H9 (cell line): Measurements from ENCODE around the gene ZNF853. TPM values are rescaled to one million over a fixed set of nuclear protein-coding genes. Genes with fewer than 3 reads are reported as not detected.

Experiments
- DNase-seq: peaks from one replicate; pipeline ENCODE4 v3.0.0-alpha.2; 2017
- H2AFZ ChIP-seq: one replicate; pipeline ENCODE4 v1.6.1; 2013; ENCODE audit warnings: mild to moderate bottlenecking, low read length, control low read depth, moderate library complexity
- H2AK5ac ChIP-seq: 2 replicates; pipeline ENCODE4 v1.6.1; 2013; ENCODE audit warnings: low read length, control low read depth, mixed read lengths; ENCODE audit not compliant: insufficient read length
- H2BK120ac ChIP-seq: one replicate; pipeline ENCODE4 v1.6.1; 2013; ENCODE audit warnings: low read depth, mild to moderate bottlenecking, low read length, control low read depth, inconsistent platforms; ENCODE audit not compliant: poor library complexity, severe bottlenecking
- H2BK12ac ChIP-seq: 2 replicates; pipeline ENCODE4 v1.6.1; 2013; ENCODE audit warnings: low read length, control low read depth, mixed read lengths, low read depth; ENCODE audit not compliant: insufficient read length
- H2BK15ac ChIP-seq: 2 replicates; pipeline ENCODE4 v1.6.1; 2013; ENCODE audit warnings: low read depth, low read length, control low read depth
- H2BK20ac ChIP-seq: one replicate; pipeline ENCODE4 v1.6.1; 2013; ENCODE audit warnings: low read depth, mild to moderate bottlenecking, low read length, control low read depth, inconsistent platforms; ENCODE audit not compliant: poor library complexity, severe bottlenecking
- H2BK5ac ChIP-seq: 2 replicates; pipeline ENCODE4 v1.6.1; 2013; ENCODE audit warnings: low read length, control low read depth, mixed read lengths; ENCODE audit not compliant: insufficient read length
- H3K14ac ChIP-seq: 2 replicates; pipeline ENCODE4 v1.6.1; 2013; ENCODE audit warnings: low read length, control low read depth; ENCODE audit not compliant: insufficient read depth
- H3K18ac ChIP-seq: 2 replicates; pipeline ENCODE4 v1.6.1; 2013; ENCODE audit warnings: low read depth, mild to moderate bottlenecking, mixed read lengths, low read length, control low read depth; ENCODE audit not compliant: insufficient read length
- H3K23ac ChIP-seq: 2 replicates; pipeline ENCODE4 v1.6.1; 2013; ENCODE audit warnings: low read length, control low read depth, mixed read lengths, low read depth; ENCODE audit not compliant: insufficient read length
- H3K23me2 ChIP-seq: 2 replicates; pipeline ENCODE4 v1.6.1; 2013; ENCODE audit warnings: low read depth, mild to moderate bottlenecking, mixed read lengths, low read length, control low read depth; ENCODE audit not compliant: insufficient read length, poor library complexity, severe bottlenecking
- H3K27ac ChIP-seq: 2 replicates; pipeline ENCODE4 v1.5.1; 2013; ENCODE audit warnings: low read length, control low read depth, mixed read lengths, low read depth; ENCODE audit not compliant: insufficient read length
- H3K27me3 ChIP-seq: 2 replicates; pipeline ENCODE4 v1.6.1; 2013; ENCODE audit warnings: low read length, control low read depth, inconsistent platforms; ENCODE audit not compliant: insufficient read depth
- H3K4ac ChIP-seq: 2 replicates; pipeline ENCODE4 v1.6.1; 2013; ENCODE audit warnings: low read depth, mild to moderate bottlenecking, control low read depth, inconsistent platforms, low read length, moderate library complexity
- H3K4me1 ChIP-seq: 2 replicates; pipeline ENCODE4 v1.6.1; 2013; ENCODE audit warnings: low read length, control low read depth, inconsistent platforms; ENCODE audit not compliant: insufficient read depth
- H3K4me2 ChIP-seq: 2 replicates; pipeline ENCODE4 v1.6.1; 2013; ENCODE audit warnings: low read length, control low read depth, mixed read lengths; ENCODE audit not compliant: insufficient read length, insufficient read depth
- H3K56ac ChIP-seq: 2 replicates; pipeline ENCODE4 v1.6.1; 2013; ENCODE audit warnings: low read depth, mild to moderate bottlenecking, mixed read lengths, low read length, control low read depth; ENCODE audit not compliant: insufficient read length
- H3K79me1 ChIP-seq: 2 replicates; pipeline ENCODE4 v1.6.1; 2013; ENCODE audit warnings: low read depth, mild to moderate bottlenecking, moderate library complexity, low read length, control low read depth, inconsistent platforms; ENCODE audit not compliant: insufficient read depth, poor library complexity, severe bottlenecking
- H3K79me2 ChIP-seq: 2 replicates; pipeline ENCODE4 v1.6.1; 2013; ENCODE audit warnings: low read length, control low read depth, inconsistent platforms; ENCODE audit not compliant: insufficient read depth
- H3K9ac ChIP-seq: 2 replicates; pipeline ENCODE4 v1.6.1; 2013; ENCODE audit warnings: low read length, control low read depth, mixed read lengths; ENCODE audit not compliant: insufficient read length; ENCODE audit errors: extremely low read depth
- H3K9me3 ChIP-seq: one replicate; pipeline ENCODE4 v1.6.1; 2013; ENCODE audit warnings: low read depth, low read length, inconsistent platforms; ENCODE audit not compliant: control insufficient read depth
- H3T11ph ChIP-seq: one replicate; pipeline ENCODE4 v1.6.1; 2013; ENCODE audit warnings: mild to moderate bottlenecking, low read length, control low read depth, inconsistent platforms
- H4K20me1 ChIP-seq: one replicate; pipeline ENCODE4 v1.6.1; 2013; ENCODE audit not compliant: control insufficient read depth, insufficient read length, insufficient read depth
- H4K5ac ChIP-seq: 2 replicates; pipeline ENCODE4 v1.6.1; 2013; ENCODE audit warnings: low read depth, mild to moderate bottlenecking, mixed read lengths, low read length, control low read depth; ENCODE audit not compliant: insufficient read length
- H4K8ac ChIP-seq: replicated peaks from 2 replicates; pipeline ENCODE4 v1.6.1; 2013; ENCODE audit warnings: low read length, control low read depth, mixed read lengths, low read depth; ENCODE audit not compliant: insufficient read length
- H4K91ac ChIP-seq: 2 replicates; pipeline ENCODE4 v1.6.1; 2013; ENCODE audit warnings: low read depth, mild to moderate bottlenecking, moderate library complexity, mixed read lengths, low read length, control low read depth; ENCODE audit not compliant: insufficient read length
- H3K27ac Mint-ChIP-seq, 3 experiments: 2 replicates in 2 of 3; 3 replicates in 1 of 3; pipeline ENCODE4 v1.8.0; 2020 to 2021; ENCODE audit warnings: mixed read lengths in 3 of 3, mild to moderate bottlenecking in 1 of 3, moderate library complexity in 1 of 3
- H3K27me3 Mint-ChIP-seq: 2 replicates; pipeline ENCODE4 v1.8.0; 2021; ENCODE audit warnings: low read depth, mild to moderate bottlenecking, moderate library complexity, mixed read lengths
- H3K36me3 Mint-ChIP-seq, 3 experiments: 2 replicates in 2 of 3; 3 replicates in 1 of 3; pipeline ENCODE4 v1.8.0; 2020 to 2021; ENCODE audit warnings: low read depth in 3 of 3, mixed read lengths in 3 of 3; ENCODE audit not compliant: insufficient read depth in 1 of 3
- H3K4me1 Mint-ChIP-seq, 2 experiments: 2 replicates each; pipeline ENCODE4 v1.8.0; 2020; ENCODE audit warnings: mixed read lengths in 2 of 2
- H3K4me3 Mint-ChIP-seq, 2 experiments: 2 replicates in 1 of 2; 3 replicates in 1 of 2; pipeline ENCODE4 v1.8.0; 2020 to 2021; ENCODE audit warnings: mild to moderate bottlenecking in 2 of 2, mixed read lengths in 2 of 2, moderate library complexity in 1 of 2
- H3K9me3 Mint-ChIP-seq, 2 experiments: 2 replicates in 1 of 2; 3 replicates in 1 of 2; pipeline ENCODE4 v1.8.0; 2020; ENCODE audit warnings: mild to moderate bottlenecking in 2 of 2, mixed read lengths in 2 of 2, moderate library complexity in 1 of 2
- WGBS: extraction: QIAGEN DNeasy Blood & Tissue Kit; methylation state at CpG from one replicate; pipeline ENCODE4 v1.1.7; 2013; ENCODE audit warnings: missing lambda C conversion rate, low lambda C conversion rate, mixed read lengths; ENCODE audit not compliant: insufficient read length; ENCODE audit errors: extremely low coverage; 5-methylcytosine and 5-hydroxymethylcytosine counted together
- total RNA-seq: library from RNA; stranded (reverse); gene quantifications from 2 replicates; pipeline ENCODE4 v1.2.1, GENCODE V29; 2021
- TF ChIP-seq, protein P1 (sequence below): fragments of 200-600 bp; sonication (generic); conservative IDR thresholded peaks from 3 replicates; pipeline ENCODE4 v1.8.0; 2021; ENCODE audit warnings: antibody characterized with exemption, mild to moderate bottlenecking

The ZNF853 gene
- total RNA-seq, 1 experiment from 2014 or later = 9.6 TPM

DNA sequence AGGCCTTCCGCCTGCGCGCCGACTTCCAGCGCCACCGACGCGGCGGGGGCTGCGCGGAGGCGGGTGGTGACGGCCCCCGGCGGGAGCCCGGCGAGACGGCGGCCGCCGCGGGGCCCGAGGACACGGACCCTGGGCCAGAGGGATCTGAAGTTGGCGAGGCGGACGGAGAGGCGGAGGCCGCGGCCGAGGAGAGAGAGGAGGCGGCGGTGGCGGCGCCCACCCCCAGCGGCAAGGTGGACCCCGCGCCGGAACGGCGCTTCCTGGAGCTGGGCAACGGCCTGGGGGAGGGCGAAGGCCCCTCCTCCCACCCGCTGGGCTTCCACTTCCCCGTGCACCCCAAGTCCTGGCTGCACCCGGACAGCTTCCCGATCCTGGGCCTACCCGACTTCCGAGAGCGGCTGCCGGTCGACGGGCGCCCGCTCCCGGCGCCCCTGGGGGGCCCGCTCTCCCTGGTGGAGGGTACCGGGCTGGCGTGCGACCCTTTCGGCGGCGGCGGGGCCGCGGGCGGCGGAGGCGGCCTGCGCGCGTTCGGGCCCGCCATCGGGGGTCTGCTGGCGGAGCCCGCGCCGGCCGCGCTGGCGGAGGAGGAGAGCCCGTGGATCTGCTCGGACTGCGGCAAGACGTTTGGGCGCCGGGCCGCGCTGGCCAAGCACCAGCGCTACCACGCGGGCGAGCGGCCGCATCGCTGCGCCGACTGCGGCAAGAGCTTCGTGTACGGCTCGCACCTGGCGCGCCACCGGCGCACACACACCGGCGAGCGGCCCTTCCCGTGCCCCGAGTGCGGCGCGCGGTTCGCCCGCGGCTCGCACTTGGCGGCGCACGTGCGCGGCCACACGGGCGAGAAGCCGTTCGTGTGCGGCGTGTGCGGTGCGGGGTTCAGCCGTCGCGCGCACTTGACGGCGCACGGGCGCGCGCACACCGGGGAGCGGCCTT is 37.9 kb downstream of the ZNF853 start:
- no peak for DNase-seq
- TF ChIP-seq, protein P1, sequence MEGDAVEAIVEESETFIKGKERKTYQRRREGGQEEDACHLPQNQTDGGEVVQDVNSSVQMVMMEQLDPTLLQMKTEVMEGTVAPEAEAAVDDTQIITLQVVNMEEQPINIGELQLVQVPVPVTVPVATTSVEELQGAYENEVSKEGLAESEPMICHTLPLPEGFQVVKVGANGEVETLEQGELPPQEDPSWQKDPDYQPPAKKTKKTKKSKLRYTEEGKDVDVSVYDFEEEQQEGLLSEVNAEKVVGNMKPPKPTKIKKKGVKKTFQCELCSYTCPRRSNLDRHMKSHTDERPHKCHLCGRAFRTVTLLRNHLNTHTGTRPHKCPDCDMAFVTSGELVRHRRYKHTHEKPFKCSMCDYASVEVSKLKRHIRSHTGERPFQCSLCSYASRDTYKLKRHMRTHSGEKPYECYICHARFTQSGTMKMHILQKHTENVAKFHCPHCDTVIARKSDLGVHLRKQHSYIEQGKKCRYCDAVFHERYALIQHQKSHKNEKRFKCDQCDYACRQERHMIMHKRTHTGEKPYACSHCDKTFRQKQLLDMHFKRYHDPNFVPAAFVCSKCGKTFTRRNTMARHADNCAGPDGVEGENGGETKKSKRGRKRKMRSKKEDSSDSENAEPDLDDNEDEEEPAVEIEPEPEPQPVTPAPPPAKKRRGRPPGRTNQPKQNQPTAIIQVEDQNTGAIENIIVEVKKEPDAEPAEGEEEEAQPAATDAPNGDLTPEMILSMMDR = no peak
- Histone ChIP-seq H2BK15ac (no peak overlapping the region), H3T11ph (no peak overlapping the region), H3K4ac (no peak overlapping the region), H2AK5ac (no peak overlapping the region), H3K14ac (no peak overlapping the region), H3K27me3 (no peaks in the 10 kb centered on the region), H3K9ac (no peak overlapping the region), H2BK20ac (no peak overlapping the region), H3K9me3 (no peaks in the 10 kb centered on the region), H4K8ac (no peak overlapping the region), H3K18ac (no peak overlapping the region), H3K4me1 (no peaks in the 10 kb centered on the region), H3K4me2 (no peak overlapping the region), H2BK120ac (no peak overlapping the region), H3K56ac (no peak overlapping the region), H2AFZ (no peak overlapping the region), H2BK5ac (no peak overlapping the region), H4K5ac (no peak overlapping the region), H4K20me1 (no peaks in the 10 kb centered on the region), H4K91ac (no peak overlapping the region), H3K23ac (no peak overlapping the region), H2BK12ac (no peak overlapping the region), H3K27ac (no peak overlapping the region), H3K79me2 (no peaks in the 10 kb centered on the region), H3K79me1 (no peaks in the 10 kb centered on the region), H3K23me2 (no peaks in the 10 kb centered on the region)
- no CpG with 5 or more reads among the region's 146 CpGs for WGBS
- H3K4me3 Mint-ChIP-seq = no peak overlapping the region
- peaks cover 15 to 26% (median 20%) of the 10 kb centered on the region in 3 experiments for H3K36me3 Mint-ChIP-seq
- H3K4me1 Mint-ChIP-seq = peaks cover 0 to 2% of the 10 kb centered on the region in 2 experiments; a peak in 1 of 4 replicates
- H3K9me3 Mint-ChIP-seq = peaks cover 0 to 4% of the 10 kb centered on the region in 2 experiments; a peak in 3 of 5 replicates
- H3K27ac Mint-ChIP-seq = no peak overlapping the region
- no peaks in the 10 kb centered on the region for H3K27me3 Mint-ChIP-seq
